ENCODE data around the gene NRG3. TPM values are rescaled to one million over a fixed set of nuclear protein-coding genes. Genes with fewer than 3 reads are reported as not detected.

NRG3 gene
- total RNA-seq, 1 donor from 2014 or later = not detected

- no peak for DNase-seq (ENCODE audit: low spot score)
These were observed 42.7 kb downstream of the NRG3 start for GRCh38 chr10:81917666-81918065.

GRCh38 chr10:81918766-81919165 lies 43.8 kb downstream of the NRG3 start:
- H3K9me3 Mint-ChIP-seq (ENCODE audit: low read depth) = no peaks in the 10 kb centered on the region
- no peak for TF ChIP-seq CTCF (IDR thresholded peaks at IDR 0.05)
- H3K4me3 Mint-ChIP-seq (ENCODE audit: unreplicated experiment) = no peak overlapping the region
- no peaks in the 10 kb centered on the region for H3K27me3 Mint-ChIP-seq (ENCODE audit: low read depth)
- no peak overlapping the region for H3K27ac Mint-ChIP-seq (ENCODE audit: unreplicated experiment)
- DNase-seq (ENCODE audit: low spot score) = no peak
- H3K36me3 Mint-ChIP-seq (ENCODE audit: low read depth) = no peaks in the 10 kb centered on the region
- H3K4me1 Mint-ChIP-seq (ENCODE audit: low read depth) = no peaks in the 10 kb centered on the region

More at GRCh38 chr10:81917666-81918065, 42.7 kb downstream of the NRG3 start:
- Mint-ChIP-seq H3K4me1 (ENCODE audit: low read depth) (no peaks in the 10 kb centered on the region), H3K27ac (ENCODE audit: unreplicated experiment) (no peak overlapping the region), H3K4me3 (ENCODE audit: unreplicated experiment) (no peak overlapping the region), H3K36me3 (ENCODE audit: low read depth) (no peaks in the 10 kb centered on the region), H3K27me3 (ENCODE audit: low read depth) (no peaks in the 10 kb centered on the region), H3K9me3 (ENCODE audit: low read depth) (no peaks in the 10 kb centered on the region)
- no peak for TF ChIP-seq CTCF (IDR thresholded peaks at IDR 0.05)

GRCh38 chr10:81920213-81920829 lies 45.3 kb downstream of the NRG3 start:
- Mint-ChIP-seq H3K36me3 (ENCODE audit: low read depth) (no peaks in the 10 kb centered on the region), H3K9me3 (ENCODE audit: low read depth) (no peaks in the 10 kb centered on the region)

GRCh38 chr10:81928119-81928518 lies 53.1 kb downstream of the NRG3 start:
- H3K27ac Mint-ChIP-seq (ENCODE audit: unreplicated experiment) = no peak overlapping the region
- H3K27me3 Mint-ChIP-seq (ENCODE audit: low read depth) = no peaks in the 10 kb centered on the region
- H3K9me3 Mint-ChIP-seq (ENCODE audit: low read depth) = no peaks in the 10 kb centered on the region
- H3K36me3 Mint-ChIP-seq (ENCODE audit: low read depth) = no peaks in the 10 kb centered on the region
- no peak for TF ChIP-seq CTCF (IDR thresholded peaks at IDR 0.05)
- DNase-seq (ENCODE audit: low spot score) = no peak
- no peaks in the 10 kb centered on the region for H3K4me1 Mint-ChIP-seq (ENCODE audit: low read depth)
- H3K4me3 Mint-ChIP-seq (ENCODE audit: unreplicated experiment) = no peak overlapping the region

More at GRCh38 chr10:81920213-81920829, 45.3 kb downstream of the NRG3 start:
- no peak for DNase-seq (ENCODE audit: low spot score)
- H3K27me3 Mint-ChIP-seq (ENCODE audit: low read depth) = no peaks in the 10 kb centered on the region
- no peaks in the 10 kb centered on the region for H3K4me1 Mint-ChIP-seq (ENCODE audit: low read depth)
- TF ChIP-seq CTCF (IDR thresholded peaks at IDR 0.05) = peak; percentile 35
- no peak overlapping the region for H3K4me3 Mint-ChIP-seq (ENCODE audit: unreplicated experiment)
- H3K27ac Mint-ChIP-seq (ENCODE audit: unreplicated experiment) = no peak overlapping the region

- no peaks in the 10 kb centered on the region for H3K27me3 Mint-ChIP-seq (ENCODE audit: low read depth)
- no peak overlapping the region for H3K4me3 Mint-ChIP-seq (ENCODE audit: unreplicated experiment)
- no peak for DNase-seq (ENCODE audit: low spot score)
- H3K9me3 Mint-ChIP-seq (ENCODE audit: low read depth) = no peaks in the 10 kb centered on the region
- no peak overlapping the region for H3K27ac Mint-ChIP-seq (ENCODE audit: unreplicated experiment)
- H3K4me1 Mint-ChIP-seq (ENCODE audit: low read depth) = no peaks in the 10 kb centered on the region
- no peak for TF ChIP-seq CTCF (IDR thresholded peaks at IDR 0.05)
- H3K36me3 Mint-ChIP-seq (ENCODE audit: low read depth) = no peaks in the 10 kb centered on the region
These were observed 68.6 kb downstream of the NRG3 start for GRCh38 chr10:81943583-81943982.
